Neural progenitor cell (in vitro differentiated cells): Measurements from ENCODE around the gene ZNF423. TPM values are rescaled to one million over a fixed set of nuclear protein-coding genes. Genes with fewer than 3 reads are reported as not detected.

Experiments
- DNase-seq: peaks from one replicate; pipeline ENCODE4 v3.0.0-alpha.2; 2016; ENCODE audit warnings: low spot score
- H2AFZ ChIP-seq: fragments of 200-600 bp; sonication (generic); replicated peaks from 2 replicates; pipeline ENCODE4 v1.6.1; 2016; ENCODE audit warnings: antibody characterized with exemption
- H3F3A ChIP-seq: fragments of 200-600 bp; sonication (generic); 2 replicates; pipeline ENCODE4 v1.6.1; 2016; ENCODE audit warnings: antibody characterized with exemption, low read depth
- H3K27ac ChIP-seq: fragments of 200-600 bp; sonication (generic); 2 replicates; pipeline ENCODE4 v1.5.1; 2016; ENCODE audit warnings: mild to moderate bottlenecking
- H3K27me3 ChIP-seq: fragments of 200-600 bp; sonication (generic); 2 replicates; pipeline ENCODE4 v1.6.1; 2016; ENCODE audit warnings: mild to moderate bottlenecking, moderate library complexity
- H3K36me3 ChIP-seq: fragments of 200-600 bp; sonication (generic); 2 replicates; pipeline ENCODE4 v1.5.1; 2016
- H3K4me1 ChIP-seq: fragments of 200-600 bp; sonication (generic); 2 replicates; pipeline ENCODE4 v1.6.1; 2016; ENCODE audit warnings: mixed run types
- H3K4me2 ChIP-seq: fragments of 200-600 bp; sonication (generic); 2 replicates; pipeline ENCODE4 v1.6.1; 2016
- H3K4me3 ChIP-seq: fragments of 200-600 bp; sonication (generic); 2 replicates; pipeline ENCODE4 v1.5.1; 2016
- H3K79me2 ChIP-seq: fragments of 200-600 bp; sonication (generic); 2 replicates; pipeline ENCODE4 v1.6.1; 2016; ENCODE audit warnings: low read depth
- H3K9ac ChIP-seq: fragments of 200-600 bp; sonication (generic); 2 replicates; pipeline ENCODE4 v1.6.1; 2016
- H3K9me3 ChIP-seq: fragments of 200-600 bp; sonication (generic); 2 replicates; pipeline ENCODE4 v1.5.1; 2016; ENCODE audit warnings: low read depth
- H4K20me1 ChIP-seq: fragments of 200-600 bp; sonication (generic); 2 replicates; pipeline ENCODE4 v1.6.1; 2016; ENCODE audit warnings: low read depth
- H3K27ac Mint-ChIP-seq: 3 replicates; pipeline ENCODE4 v1.8.0; 2021; ENCODE audit warnings: mixed read lengths
- H3K27me3 Mint-ChIP-seq: 2 replicates; pipeline ENCODE4 v1.8.0; 2022; ENCODE audit warnings: low read depth, mild to moderate bottlenecking, inconsistent platforms, moderate library complexity, mixed read lengths; ENCODE audit not compliant: insufficient read depth
- H3K36me3 Mint-ChIP-seq: 3 replicates; pipeline ENCODE4 v1.8.0; 2021; ENCODE audit warnings: mixed read lengths
- H3K4me1 Mint-ChIP-seq: 3 replicates; pipeline ENCODE4 v1.8.0; 2021; ENCODE audit warnings: mixed read lengths
- H3K4me3 Mint-ChIP-seq: 3 replicates; pipeline ENCODE4 v1.8.0; 2021; ENCODE audit warnings: mild to moderate bottlenecking, moderate library complexity, mixed read lengths
- H3K9me3 Mint-ChIP-seq: 3 replicates; pipeline ENCODE4 v1.8.0; 2020; ENCODE audit warnings: mixed read lengths
- EZH2 ChIP-seq: fragments of 200-600 bp; sonication (generic); IDR thresholded peaks from 2 replicates; pipeline ENCODE4 v1.6.1; 2017; ENCODE audit warnings: antibody characterized with exemption, mild to moderate bottlenecking, moderate library complexity
- EZH2phosphoT487 ChIP-seq: fragments of 200-600 bp; sonication (generic); IDR thresholded peaks from 2 replicates; pipeline ENCODE4 v1.6.1; 2017; ENCODE audit warnings: antibody characterized with exemption
- total RNA-seq: library from RNA; depleted of rRNA; stranded (reverse); fragments of >200 nt; gene quantifications from 2 replicates; pipeline ENCODE4 v1.2.3, GENCODE V29; 2015; ENCODE audit warnings: low replicate concordance
- TF ChIP-seq, protein P1 (sequence below): fragments of 200-600 bp; sonication (generic); IDR thresholded peaks from 2 replicates; pipeline ENCODE4 v1.5.1; 2017; ENCODE audit warnings: antibody characterized with exemption, mild to moderate bottlenecking

The ZNF423 gene
- total RNA-seq, 1 donor from 2014 or later: 21.9 TPM

- peaks cover 2% of the 10 kb centered on the region for H3K27me3 Mint-ChIP-seq
- peaks cover 77% of the 10 kb centered on the region for H3K4me1 Mint-ChIP-seq
- H3K36me3 Mint-ChIP-seq: peaks cover 23% of the 10 kb centered on the region
These were observed 28.0 kb downstream of the ZNF423 start for GRCh38 chr16:49827805-49828438.

DNA sequence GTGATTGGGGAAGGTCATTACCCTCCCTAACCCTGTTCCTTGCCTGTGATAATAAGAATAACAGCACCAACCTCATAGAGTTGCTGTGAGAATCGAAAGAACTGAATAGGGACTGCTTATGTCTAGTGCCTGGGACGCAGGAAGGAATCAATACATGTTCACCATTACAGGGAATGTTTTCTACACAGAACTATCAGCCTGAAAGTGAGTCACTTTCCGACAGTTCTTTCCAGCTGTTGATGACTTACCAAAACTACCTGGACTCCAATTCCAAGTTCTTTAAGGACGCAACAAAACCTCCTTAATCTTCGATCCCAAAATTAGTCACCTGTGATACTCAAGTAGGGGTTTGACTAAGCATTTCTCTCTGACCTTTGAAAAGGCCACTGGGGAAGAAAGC, 29.4 kb downstream of the ZNF423 start:
- Histone ChIP-seq H3K9ac (no peak overlapping the region), H3K9me3 (no peaks in the 10 kb centered on the region), H3K36me3 (no peaks in the 10 kb centered on the region), H3K27ac (no peak overlapping the region), H2AFZ (no peak overlapping the region), H3K4me2 (no peak overlapping the region), H3K4me3 (no peak overlapping the region), H3K79me2 (peaks cover 98% of the 10 kb centered on the region), H3K27me3 (no peaks in the 10 kb centered on the region), H3K4me1 (peaks cover 48% of the 10 kb centered on the region), H4K20me1 (peaks cover 99% of the 10 kb centered on the region), H3F3A (peaks cover 29% of the 10 kb centered on the region)
- Mint-ChIP-seq H3K36me3 (peaks cover 27% of the 10 kb centered on the region), H3K27ac (no peak overlapping the region), H3K27me3 (peaks cover 4% of the 10 kb centered on the region), H3K4me3 (no peak overlapping the region), H3K9me3 (no peaks in the 10 kb centered on the region), H3K4me1 (peaks cover 78% of the 10 kb centered on the region)
- TF ChIP-seq, protein P1, sequence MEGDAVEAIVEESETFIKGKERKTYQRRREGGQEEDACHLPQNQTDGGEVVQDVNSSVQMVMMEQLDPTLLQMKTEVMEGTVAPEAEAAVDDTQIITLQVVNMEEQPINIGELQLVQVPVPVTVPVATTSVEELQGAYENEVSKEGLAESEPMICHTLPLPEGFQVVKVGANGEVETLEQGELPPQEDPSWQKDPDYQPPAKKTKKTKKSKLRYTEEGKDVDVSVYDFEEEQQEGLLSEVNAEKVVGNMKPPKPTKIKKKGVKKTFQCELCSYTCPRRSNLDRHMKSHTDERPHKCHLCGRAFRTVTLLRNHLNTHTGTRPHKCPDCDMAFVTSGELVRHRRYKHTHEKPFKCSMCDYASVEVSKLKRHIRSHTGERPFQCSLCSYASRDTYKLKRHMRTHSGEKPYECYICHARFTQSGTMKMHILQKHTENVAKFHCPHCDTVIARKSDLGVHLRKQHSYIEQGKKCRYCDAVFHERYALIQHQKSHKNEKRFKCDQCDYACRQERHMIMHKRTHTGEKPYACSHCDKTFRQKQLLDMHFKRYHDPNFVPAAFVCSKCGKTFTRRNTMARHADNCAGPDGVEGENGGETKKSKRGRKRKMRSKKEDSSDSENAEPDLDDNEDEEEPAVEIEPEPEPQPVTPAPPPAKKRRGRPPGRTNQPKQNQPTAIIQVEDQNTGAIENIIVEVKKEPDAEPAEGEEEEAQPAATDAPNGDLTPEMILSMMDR: no peak
- TF ChIP-seq EZH2 (no peak), EZH2phosphoT487 (no peak)
- DNase-seq: no peak

More at GRCh38 chr16:49827805-49828438, 28.0 kb downstream of the ZNF423 start:
- no peak for DNase-seq
- Histone ChIP-seq H3K79me2 (peaks cover 100% of the 10 kb centered on the region), H3K4me1 (peaks cover 49% of the 10 kb centered on the region), H3K36me3 (no peaks in the 10 kb centered on the region), H3K4me2 (no peak overlapping the region), H3K9me3 (no peaks in the 10 kb centered on the region), H3F3A (peaks cover 15% of the 10 kb centered on the region), H4K20me1 (peaks cover 98% of the 10 kb centered on the region), H3K27ac (no peak overlapping the region), H3K4me3 (no peak overlapping the region), H3K9ac (no peak overlapping the region), H3K27me3 (no peaks in the 10 kb centered on the region), H2AFZ (no peak overlapping the region)
- H3K9me3 Mint-ChIP-seq: no peaks in the 10 kb centered on the region
- TF ChIP-seq, protein P1: no peak
- TF ChIP-seq EZH2: no peak
- peak overlapping the region; percentile 81 for H3K27ac Mint-ChIP-seq
- no peak overlapping the region for H3K4me3 Mint-ChIP-seq

DNA sequence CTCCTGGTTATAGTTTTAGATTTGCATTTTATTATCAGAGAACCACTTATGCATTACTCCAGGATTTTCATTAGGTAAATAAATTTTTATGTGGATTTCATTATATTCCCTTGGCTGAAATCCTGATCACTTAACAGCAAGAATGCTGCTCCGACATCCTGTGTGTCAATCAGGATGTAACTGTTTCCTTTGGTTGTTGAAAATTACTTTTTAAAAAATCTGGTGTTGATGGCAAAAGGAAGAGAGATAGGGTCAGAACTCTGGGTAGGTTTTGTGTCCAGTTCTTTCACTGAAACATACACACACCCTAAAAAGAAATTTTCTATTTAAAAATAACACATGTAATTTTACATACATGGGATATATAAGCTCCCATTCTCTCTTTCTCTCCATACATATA, 30.9 kb downstream of the ZNF423 start:
- Histone ChIP-seq H3K27ac (peak overlapping the region; percentile 33), H4K20me1 (peaks cover 99% of the 10 kb centered on the region), H3K9me3 (no peaks in the 10 kb centered on the region), H3K4me2 (peak overlapping the region; percentile 28), H3K27me3 (no peaks in the 10 kb centered on the region), H3K4me1 (peaks cover 59% of the 10 kb centered on the region), H3K9ac (no peak overlapping the region), H2AFZ (no peak overlapping the region), H3K4me3 (no peak overlapping the region), H3K79me2 (peaks cover 97% of the 10 kb centered on the region), H3F3A (peaks cover 32% of the 10 kb centered on the region), H3K36me3 (no peaks in the 10 kb centered on the region)
- no peak for DNase-seq
- Mint-ChIP-seq H3K27ac (no peak overlapping the region), H3K36me3 (peaks cover 16% of the 10 kb centered on the region), H3K9me3 (no peaks in the 10 kb centered on the region), H3K4me3 (no peak overlapping the region), H3K27me3 (peaks cover 4% of the 10 kb centered on the region), H3K4me1 (peaks cover 78% of the 10 kb centered on the region)
- TF ChIP-seq, protein P1: no peak
- TF ChIP-seq EZH2phosphoT487 (no peak), EZH2 (no peak)
